Measurements from ENCODE around the gene PFDN4. TPM values are rescaled to one million over a fixed set of nuclear protein-coding genes. Genes with fewer than 3 reads are reported as not detected.

PFDN4 gene
- total and polyA plus RNA-seq, 2 of the 13 experiments (the other 11 are each of a cell fraction or from before 2014, with no cell fraction given), result 59.8 to 227 TPM

- TF ChIP-seq SMAD1 (CRISPR knock-in tag; IDR thresholded peaks at IDR 0.05; ENCODE audit: borderline replicate concordance, low read depth) (no peak), ZBTB3 (CRISPR knock-in tag; IDR thresholded peaks at IDR 0.05; ENCODE audit: borderline replicate concordance, low read depth) (no peak), ETV6 (CRISPR knock-in tag; conservative IDR thresholded peaks at IDR 0.05) (no peak), ZC3H4 (CRISPR knock-in tag; IDR thresholded peaks at IDR 0.05; ENCODE audit: borderline replicate concordance) (no peak), ZNF614 (CRISPR knock-in tag; IDR thresholded peaks at IDR 0.05; ENCODE audit: borderline replicate concordance) (no peak)
These were observed 2.4 kb upstream of the PFDN4 start (continued) for GRCh38 chr20:54205450-54205849.

GRCh38 chr20:54207053-54207742 lies 689 bp upstream of the PFDN4 start:
- Histone ChIP-seq H4K20me1 (ENCODE audit: insufficient read depth, low read length) (peaks cover 24% of the 10 kb centered on the region; the same call in 1 of the 2 replicates), H3K4me3 (replicated peaks in 1 of 3; ENCODE audit: insufficient read depth in 1 of 3, low read depth in 2 of 3, low read length in 3 of 3) (peak overlapping the region; percentile 77 to 100 (median 82)), H3K36me3 (replicated peaks in 1 of 2; ENCODE audit: control insufficient read depth in 1 of 2, insufficient read depth in 2 of 2, low read length in 2 of 2) (peaks cover 4 to 14% of the 10 kb centered on the region in 2 experiments; a peak in 4 of 5 replicates), H3K27ac (ENCODE audit: extremely low read length, insufficient read depth, low read length) (peak overlapping the region; percentile 97), H3K9me3 (ENCODE audit: low read length) (no peaks in the 10 kb centered on the region; the same call in 1 of the 2 replicates), H3K4me1 (ENCODE audit: insufficient read depth, low read length) (peaks cover 50% of the 10 kb centered on the region), H2AFZ (ENCODE audit: low read length) (no peak overlapping the region), H3K79me2 (ENCODE audit: insufficient read depth, low read length) (peaks cover 40% of the 10 kb centered on the region), H3K9ac (ENCODE audit: insufficient read depth, low read depth, low read length) (peak overlapping the region; percentile 97; the same call in 1 of the 2 replicates), H3K4me2 (ENCODE audit: low read depth, low read length) (peak overlapping the region; percentile 89), H3K27me3 (ENCODE audit: control insufficient read depth in 1 of 2, insufficient read depth in 2 of 2, low read length in 2 of 2) (peaks cover 0 to 6% of the 10 kb centered on the region in 2 experiments; a peak in 1 of 5 replicates)
- no peak; the same call in 2 of the 3 replicates for ATAC-seq
- in situ Hi-C loops (cut with HindIII; ENCODE audit: extremely low pct_ligation_motif_present, low pct_unique_long_range_greater_than_20kb) (loop anchor here (10.0 to 25.0 kb wide), 2 partner anchors 632 to 1120 kb away; no protein-coding TSS in a partner anchor), intact Hi-C loops (cut with micrococcal nuclease; ENCODE audit: unreplicated experiment) (no loop called here)
- BruUV-seq (replicated peaks), result no TSS peak
- 25% methylated on average over 7 of the region's 7 CpGs for WGBS (ENCODE audit: low lambda C conversion rate)
- no peak for DNase-seq (ENCODE audit: low spot score)
- FAIRE-seq, result no peak
- POLR2A ChIA-PET, result interaction anchor here (0.7 to 2.7 kb wide), 14 partner anchors 12 to 706 kb away, joined by 3 to 24 read pairs (median 7); no protein-coding TSS in a partner anchor
- CTCF ChIA-PET (ENCODE audit: low intra/inter-chr PET ratio, low total read pairs), result interaction anchor here (1.1 to 2.2 kb wide), 2 partner anchors 8 to 110 kb away, joined by 3 to 7 read pairs; no protein-coding TSS in a partner anchor
- TF ChIP-seq ZNF670 (CRISPR knock-in tag; IDR thresholded peaks at IDR 0.05; ENCODE audit: borderline replicate concordance), result peak; percentile 23; the same call in 1 of the 2 replicates
- peak; percentile 72; the same call in 1 of the 2 replicates for TF ChIP-seq TCF7L2 (IDR thresholded peaks at IDR 0.05; ENCODE audit: low read depth, low read length)
- 0 out of 2 replicates have a peak, but pooled peaks have one; percentile 18 for TF ChIP-seq HIC2 (CRISPR knock-in tag; IDR thresholded peaks at IDR 0.05; ENCODE audit: low read depth)
- TF ChIP-seq, protein P1, sequence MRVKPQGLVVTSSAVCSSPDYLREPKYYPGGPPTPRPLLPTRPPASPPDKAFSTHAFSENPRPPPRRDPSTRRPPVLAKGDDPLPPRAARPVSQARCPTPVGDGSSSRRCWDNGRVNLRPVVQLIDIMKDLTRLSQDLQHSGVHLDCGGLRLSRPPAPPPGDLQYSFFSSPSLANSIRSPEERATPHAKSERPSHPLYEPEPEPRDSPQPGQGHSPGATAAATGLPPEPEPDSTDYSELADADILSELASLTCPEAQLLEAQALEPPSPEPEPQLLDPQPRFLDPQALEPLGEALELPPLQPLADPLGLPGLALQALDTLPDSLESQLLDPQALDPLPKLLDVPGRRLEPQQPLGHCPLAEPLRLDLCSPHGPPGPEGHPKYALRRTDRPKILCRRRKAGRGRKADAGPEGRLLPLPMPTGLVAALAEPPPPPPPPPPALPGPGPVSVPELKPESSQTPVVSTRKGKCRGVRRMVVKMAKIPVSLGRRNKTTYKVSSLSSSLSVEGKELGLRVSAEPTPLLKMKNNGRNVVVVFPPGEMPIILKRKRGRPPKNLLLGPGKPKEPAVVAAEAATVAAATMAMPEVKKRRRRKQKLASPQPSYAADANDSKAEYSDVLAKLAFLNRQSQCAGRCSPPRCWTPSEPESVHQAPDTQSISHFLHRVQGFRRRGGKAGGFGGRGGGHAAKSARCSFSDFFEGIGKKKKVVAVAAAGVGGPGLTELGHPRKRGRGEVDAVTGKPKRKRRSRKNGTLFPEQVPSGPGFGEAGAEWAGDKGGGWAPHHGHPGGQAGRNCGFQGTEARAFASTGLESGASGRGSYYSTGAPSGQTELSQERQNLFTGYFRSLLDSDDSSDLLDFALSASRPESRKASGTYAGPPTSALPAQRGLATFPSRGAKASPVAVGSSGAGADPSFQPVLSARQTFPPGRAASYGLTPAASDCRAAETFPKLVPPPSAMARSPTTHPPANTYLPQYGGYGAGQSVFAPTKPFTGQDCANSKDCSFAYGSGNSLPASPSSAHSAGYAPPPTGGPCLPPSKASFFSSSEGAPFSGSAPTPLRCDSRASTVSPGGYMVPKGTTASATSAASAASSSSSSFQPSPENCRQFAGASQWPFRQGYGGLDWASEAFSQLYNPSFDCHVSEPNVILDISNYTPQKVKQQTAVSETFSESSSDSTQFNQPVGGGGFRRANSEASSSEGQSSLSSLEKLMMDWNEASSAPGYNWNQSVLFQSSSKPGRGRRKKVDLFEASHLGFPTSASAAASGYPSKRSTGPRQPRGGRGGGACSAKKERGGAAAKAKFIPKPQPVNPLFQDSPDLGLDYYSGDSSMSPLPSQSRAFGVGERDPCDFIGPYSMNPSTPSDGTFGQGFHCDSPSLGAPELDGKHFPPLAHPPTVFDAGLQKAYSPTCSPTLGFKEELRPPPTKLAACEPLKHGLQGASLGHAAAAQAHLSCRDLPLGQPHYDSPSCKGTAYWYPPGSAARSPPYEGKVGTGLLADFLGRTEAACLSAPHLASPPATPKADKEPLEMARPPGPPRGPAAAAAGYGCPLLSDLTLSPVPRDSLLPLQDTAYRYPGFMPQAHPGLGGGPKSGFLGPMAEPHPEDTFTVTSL (CRISPR knock-in tag; IDR thresholded peaks at IDR 0.05; ENCODE audit: borderline replicate concordance), result 0 out of 2 replicates have a peak, but pooled peaks have one; percentile 61
- TF ChIP-seq, protein P2, sequence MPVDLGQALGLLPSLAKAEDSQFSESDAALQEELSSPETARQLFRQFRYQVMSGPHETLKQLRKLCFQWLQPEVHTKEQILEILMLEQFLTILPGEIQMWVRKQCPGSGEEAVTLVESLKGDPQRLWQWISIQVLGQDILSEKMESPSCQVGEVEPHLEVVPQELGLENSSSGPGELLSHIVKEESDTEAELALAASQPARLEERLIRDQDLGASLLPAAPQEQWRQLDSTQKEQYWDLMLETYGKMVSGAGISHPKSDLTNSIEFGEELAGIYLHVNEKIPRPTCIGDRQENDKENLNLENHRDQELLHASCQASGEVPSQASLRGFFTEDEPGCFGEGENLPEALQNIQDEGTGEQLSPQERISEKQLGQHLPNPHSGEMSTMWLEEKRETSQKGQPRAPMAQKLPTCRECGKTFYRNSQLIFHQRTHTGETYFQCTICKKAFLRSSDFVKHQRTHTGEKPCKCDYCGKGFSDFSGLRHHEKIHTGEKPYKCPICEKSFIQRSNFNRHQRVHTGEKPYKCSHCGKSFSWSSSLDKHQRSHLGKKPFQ (CRISPR knock-in tag; IDR thresholded peaks at IDR 0.05; ENCODE audit: insufficient replicate concordance), result peak; percentile 75
- TF ChIP-seq ZNF547 (CRISPR knock-in tag; IDR thresholded peaks at IDR 0.05), result no peak
